Suppressor macrophage treated with lipopolysaccharide for 1 hour (primary cell): ENCODE results near the gene FAM20B.
A peak's percentile ranks its signal among the peaks of the same experiment; 100 is the strongest.

Source experiments
- DNase-seq, 3 donors: peaks; one replicate each; pipeline ENCODE4 v3.0.0-alpha.2; 2020 to 2022

FAM20B gene

DNA sequence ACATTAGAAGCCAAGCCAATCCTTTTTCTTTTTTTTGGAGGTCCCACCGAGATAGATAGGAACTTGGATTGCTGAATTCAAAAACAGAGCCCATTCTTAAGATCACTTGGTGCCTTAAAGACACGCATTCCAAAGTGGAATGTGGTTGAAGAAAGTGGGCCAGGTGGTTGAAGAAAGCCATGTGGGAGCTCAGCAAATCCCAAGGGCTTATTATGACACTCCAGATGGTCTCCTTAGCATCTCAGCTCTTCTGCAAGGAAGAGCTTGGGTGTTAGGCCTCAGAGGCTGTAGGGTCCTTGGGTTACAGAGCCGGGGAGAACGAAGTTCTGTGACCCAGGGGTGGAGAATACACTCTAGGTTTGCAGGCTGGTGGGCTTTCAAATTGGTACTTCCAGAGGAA, 69.7 kb downstream of the FAM20B start:
- DNase-seq, result no peak

GRCh38 chr1:179095924-179096323, 70.2 kb downstream of the FAM20B start:
- DNase-seq, result no peak

DNA sequence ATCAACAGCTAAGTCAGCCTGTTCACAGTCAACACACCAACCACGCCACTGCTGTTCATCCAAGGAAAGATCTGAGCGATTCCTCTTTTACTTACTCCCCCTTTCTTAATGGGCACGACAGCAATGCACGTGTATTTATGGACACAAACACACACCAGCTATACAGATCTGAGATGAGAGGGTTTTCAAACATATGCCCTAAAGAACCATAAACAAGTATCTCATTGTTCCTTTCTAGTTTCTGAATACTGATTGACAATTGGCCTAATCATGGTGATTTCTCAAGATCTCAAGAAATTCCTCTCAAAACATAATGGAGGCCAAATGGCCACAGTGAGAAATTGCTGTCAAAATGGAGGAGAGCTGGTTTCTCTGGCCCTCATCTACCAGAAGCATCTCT, 74.2 kb downstream of the FAM20B start:
- no peak for DNase-seq

- no peak for DNase-seq
These were observed 75.9 kb downstream of the FAM20B start for GRCh38 chr1:179101566-179101965.

DNA sequence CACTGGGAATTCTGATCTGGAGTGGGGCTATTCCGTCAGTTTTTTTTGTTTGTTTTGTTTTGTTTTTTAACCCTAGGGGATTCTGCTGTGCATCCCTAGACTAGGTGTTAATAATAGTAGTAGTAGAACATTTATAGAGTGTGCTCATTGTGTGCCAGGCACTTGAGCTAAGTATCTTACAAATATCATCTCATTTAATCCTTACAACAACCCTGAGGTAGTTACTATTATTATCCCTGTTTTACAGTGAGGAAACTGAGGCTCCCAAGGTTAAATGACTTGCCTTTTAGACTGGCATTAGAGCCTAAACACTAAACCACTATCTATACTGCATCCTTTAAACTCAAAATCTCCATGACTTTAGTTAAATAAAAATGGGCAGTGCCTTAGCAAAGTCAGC, 78.3 kb downstream of the FAM20B start:
- no peak for DNase-seq

GRCh38 chr1:179104611-179105250, 79.0 kb downstream of the FAM20B start:
- DNase-seq, result no peak

- DNase-seq, result no peak
These were observed 79.7 kb downstream of the FAM20B start for GRCh38 chr1:179105393-179105792.

DNA sequence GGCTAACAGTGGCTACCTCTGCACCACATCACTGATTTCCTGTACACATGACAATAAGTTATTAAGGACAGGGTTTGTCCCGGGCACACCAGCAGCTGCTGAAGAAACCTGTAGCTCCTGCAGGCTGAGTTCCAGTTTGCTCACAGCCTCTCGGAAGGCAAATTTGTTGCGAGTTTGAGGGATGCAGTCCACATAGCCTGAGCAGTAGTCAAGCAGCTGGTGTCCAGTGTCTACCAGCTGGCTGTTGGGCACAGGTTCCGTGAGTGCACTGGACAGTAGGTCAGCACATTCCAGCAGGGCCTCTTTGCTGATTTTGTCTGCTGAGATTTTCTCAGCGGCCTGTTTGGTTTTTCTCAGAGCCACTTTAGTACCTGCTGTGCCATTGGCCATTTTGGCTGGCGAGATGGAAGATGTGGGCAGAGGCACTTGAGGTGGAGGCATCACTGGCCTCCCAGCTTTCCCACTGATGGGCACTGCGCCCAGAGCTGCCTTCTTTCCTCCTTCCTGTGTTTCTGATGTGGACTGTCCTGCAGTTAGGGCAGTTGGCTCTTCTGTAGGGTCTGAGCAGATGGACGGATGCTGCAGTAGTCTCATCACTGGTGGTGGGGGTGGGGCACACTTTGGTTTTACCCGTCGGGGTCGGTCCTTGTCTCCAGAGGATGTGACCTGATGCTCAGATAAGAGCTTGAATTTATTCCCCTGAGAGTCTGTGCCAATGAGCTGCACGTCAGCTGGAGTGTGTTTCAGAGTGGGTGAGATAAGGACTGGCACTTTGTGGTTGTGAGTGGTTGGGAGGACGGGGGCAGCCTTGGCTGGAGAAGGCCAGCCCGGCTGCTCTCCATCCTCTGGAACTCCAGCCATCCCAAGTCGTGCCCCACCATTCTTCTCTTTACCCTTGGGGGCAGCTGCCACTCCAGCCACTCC, 82.3 kb downstream of the FAM20B start:
- no peak for DNase-seq

DNA sequence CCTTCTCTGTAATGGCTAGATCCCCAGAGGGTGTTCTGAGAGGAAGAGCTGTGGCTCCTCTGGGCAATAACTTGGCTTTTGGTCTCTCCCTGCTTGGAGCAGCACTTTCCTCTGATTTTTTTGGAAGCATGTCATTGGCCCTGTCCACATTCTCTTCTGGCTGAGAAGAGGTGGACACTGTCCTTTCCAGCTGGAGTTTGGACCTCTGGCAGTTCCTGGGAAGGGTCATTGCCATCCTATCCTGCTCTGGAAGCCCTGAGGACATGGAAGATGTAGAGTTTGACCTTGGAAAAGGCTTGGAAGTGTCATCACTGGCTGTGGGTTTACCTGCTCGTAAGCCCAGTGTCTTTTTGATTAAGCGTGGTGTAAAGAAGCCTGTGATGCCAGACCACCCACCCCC, 83.0 kb downstream of the FAM20B start:
- DNase-seq, result no peak

GRCh38 chr1:179115181-179115580, 89.5 kb downstream of the FAM20B start:
- peak in 1 of 3 donors; percentile 43 for DNase-seq

- DNase-seq, result no peak
These were observed 93.8 kb downstream of the FAM20B start for GRCh38 chr1:179119513-179119912.

DNA sequence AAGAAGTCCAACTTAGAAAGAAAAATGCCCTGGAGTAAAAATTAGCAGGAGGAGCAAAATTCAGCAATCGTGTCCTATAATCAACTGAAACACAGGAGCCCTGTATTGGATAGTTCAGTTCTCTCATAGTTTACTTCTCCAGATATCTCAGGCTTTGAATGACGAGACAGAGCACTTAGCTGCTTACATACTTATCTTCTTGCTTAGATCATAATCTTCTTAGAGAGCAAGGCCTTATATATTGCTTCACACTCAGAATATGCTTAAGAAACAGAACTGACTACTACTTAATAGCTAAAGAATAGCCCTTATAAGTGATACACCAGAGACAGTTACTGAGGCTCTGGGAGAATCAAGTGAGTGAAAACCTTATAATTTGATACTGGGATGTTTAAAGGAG, 95.0 kb downstream of the FAM20B start:
- DNase-seq, result peak in 1 of 3 donors; percentile 18

GRCh38 chr1:179121159-179121938, 95.7 kb downstream of the FAM20B start:
- DNase-seq, result peak in 2 of 3 donors; percentile 43 to 50

DNA sequence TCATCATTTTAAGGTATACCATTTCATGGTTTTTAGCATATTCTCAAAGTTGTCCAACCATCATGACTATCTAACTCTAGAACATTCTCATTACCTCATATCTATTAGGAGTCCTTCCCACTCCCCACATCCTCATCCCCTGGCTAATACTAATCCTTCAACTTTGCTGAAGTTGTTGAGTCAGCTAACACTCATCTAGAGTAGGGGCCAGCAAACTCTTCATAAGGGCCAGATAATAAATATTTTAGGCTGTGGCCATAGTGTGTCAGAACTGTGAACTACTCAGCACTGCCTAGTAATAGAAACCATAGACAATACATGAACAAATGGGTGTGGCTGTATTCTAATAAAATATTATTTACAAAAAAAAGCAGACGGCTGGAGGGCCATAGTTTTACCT, 99.2 kb downstream of the FAM20B start:
- DNase-seq, result peak in 1 of 3 donors; percentile 18
